NCI-H1092 (cell line): ENCODE results near the gene AGGF1.
"Not testable (repeated sequence)": the region's sequence is repeated elsewhere in the genome, so short reads cannot be mapped to it uniquely, and the experiment has no call there.

ENCODE experiments used
- DNase-seq: peaks from one replicate; lab custom pipeline; 2025; lab: John Stamatoyannopoulos, UW

AGGF1 gene

DNA sequence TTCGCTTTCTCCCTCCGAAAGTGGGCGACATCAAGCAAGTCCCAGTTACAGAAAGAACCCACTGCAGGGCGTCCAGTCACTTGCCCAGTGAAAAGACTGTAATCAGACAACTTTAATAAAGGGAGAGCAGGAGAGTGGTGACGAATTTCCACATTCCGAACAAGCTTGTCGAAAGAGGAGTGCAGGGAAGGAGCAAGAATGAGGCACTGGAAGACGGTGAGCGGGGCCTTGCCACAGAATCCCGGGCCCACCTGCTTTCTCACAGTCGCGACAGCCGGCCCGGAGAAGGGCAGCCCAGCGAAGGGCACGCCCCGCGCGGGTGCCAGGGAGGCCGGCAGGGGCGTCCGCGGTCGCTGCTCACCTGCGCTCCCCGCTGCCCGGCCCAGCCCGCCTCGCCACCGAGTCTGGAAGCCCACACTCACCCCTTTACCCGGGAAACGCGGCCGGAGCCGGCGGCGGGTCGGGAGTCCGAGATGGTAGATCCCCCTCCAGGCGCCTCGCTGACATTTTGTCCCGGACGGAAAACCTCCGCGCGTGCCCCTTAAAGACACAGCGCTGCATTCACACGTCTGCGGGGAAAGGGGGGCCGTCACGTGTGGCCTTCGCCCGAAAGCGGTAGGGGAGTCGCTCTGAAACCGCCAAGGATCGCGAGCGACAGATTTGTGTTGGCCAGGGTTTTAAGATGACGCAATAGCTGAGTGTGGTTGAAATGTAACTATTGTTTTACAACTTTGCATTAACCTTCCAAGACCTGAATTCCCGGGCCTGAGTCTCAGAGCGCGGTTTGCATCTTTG, 56.7 kb downstream of the AGGF1 start, which contains the start of gene ZBED3:
Gene ZBED3 (minus strand): TSS at position 597 of the 795 bp plus-strand sequence. CDS start 9,407 bp downstream, outside the sequence.
- DNase-seq, result peak; percentile 50

- no peak for DNase-seq
Observed at GRCh38 chr5:77087484-77088261, 57.5 kb downstream of the AGGF1 start.

DNA sequence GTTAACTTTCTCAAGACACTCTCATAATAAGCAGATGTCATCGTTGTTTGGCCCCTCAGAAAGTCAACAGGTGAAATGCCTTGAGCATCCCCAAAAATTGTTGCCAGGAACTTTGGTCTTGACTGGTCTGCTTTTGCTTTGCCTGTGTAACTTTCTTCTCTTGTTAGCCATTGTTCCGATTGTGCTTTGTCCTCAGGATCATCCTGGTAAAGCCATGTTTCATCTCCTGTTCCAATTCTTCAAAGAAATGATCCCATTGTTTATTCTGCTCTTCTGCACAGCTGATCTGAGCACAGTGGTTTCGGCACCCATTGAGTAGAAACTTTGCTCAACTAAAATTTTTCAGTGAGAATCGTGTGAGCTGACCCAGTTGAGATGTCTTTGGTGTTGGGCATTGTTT, 65.0 kb downstream of the AGGF1 start:
- DNase-seq, result no peak

GRCh38 chr5:77101298-77101697, 71.1 kb downstream of the AGGF1 start:
- DNase-seq, result no peak

DNA sequence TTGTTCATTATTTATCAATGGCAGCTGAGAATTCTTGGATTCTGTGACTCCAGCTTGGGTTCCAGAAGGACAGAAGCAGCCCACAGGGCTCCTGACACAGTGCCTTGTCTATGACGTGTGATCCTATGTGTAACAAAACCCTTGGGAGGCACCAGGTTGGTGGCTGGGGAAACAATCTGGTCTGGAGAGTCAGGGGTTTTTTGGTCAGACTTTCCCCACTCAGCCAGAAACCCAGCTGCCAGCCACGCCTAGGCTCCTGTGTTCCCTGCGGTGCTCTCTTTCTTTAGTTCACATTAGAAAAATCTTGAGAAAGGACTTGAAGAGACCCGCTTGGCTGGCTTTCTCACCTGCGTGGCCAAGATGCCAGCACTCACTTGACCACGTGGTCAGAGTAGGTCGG, 72.3 kb downstream of the AGGF1 start:
- no peak for DNase-seq

DNA sequence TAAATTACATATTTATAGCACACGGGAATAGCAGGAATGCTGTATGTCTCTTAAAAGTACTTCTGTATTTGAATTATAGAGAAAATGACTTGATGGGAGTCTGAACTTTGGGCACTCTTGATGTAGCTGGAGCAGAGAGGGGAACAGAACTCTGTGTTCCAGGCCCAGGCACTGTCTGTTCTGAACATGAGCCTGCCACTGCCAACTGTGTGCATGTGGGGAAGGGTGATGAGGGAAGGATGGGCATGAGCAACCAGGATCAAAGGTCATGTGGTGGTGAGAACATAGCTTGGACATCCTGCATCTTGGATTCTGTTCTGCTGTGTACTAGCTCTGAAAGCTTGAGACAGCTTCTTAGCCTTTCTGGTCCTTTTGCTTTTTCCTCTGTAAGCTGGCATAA, 73.3 kb downstream of the AGGF1 start:
- DNase-seq, result no peak

DNA sequence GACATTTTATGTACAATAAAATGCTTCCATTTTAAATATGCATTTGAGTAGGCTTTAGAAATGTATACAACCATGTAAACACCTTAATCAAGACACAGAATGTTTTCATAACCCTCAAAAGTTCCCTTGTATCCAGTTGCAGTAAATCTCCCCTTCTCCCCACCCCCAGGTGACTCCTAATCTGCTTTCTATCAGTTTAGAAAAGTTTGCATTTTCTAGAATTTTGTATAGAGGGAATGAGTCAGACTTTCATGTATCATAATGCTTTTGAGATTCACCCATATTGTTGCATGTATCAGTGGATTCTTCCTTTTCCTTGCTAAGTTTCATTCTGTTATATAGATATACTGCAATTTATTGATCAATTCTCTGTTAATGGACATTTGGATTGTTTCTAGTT, 74.6 kb downstream of the AGGF1 start:
- no peak for DNase-seq

GRCh38 chr5:77107035-77107434, 76.8 kb downstream of the AGGF1 start:
- not testable (repeated sequence) for DNase-seq
